Neural cell (in vitro differentiated cells): ENCODE measurements around the gene RIMKLA. TPM values are rescaled to one million over a fixed set of nuclear protein-coding genes. Genes with fewer than 3 reads are reported as not detected.

ENCODE experiments used
- H2AFZ ChIP-seq: fragments of 200-600, 300-800 bp; sonication (generic), shearing (Covaris generic); 2 replicates; pipeline ENCODE4 v1.6.0; 2014; ENCODE audit warnings: low read depth, mild to moderate bottlenecking, antibody characterized with exemption, low read length, moderate library complexity
- H3F3A ChIP-seq: fragments of 200-600 bp; shearing (Covaris generic); 2 replicates; pipeline ENCODE4 v1.6.1; 2016; ENCODE audit warnings: mild to moderate bottlenecking, moderate library complexity, mixed read lengths, antibody characterized with exemption, low read length; ENCODE audit not compliant: insufficient read depth, poor library complexity, severe bottlenecking
- H3K27ac ChIP-seq: fragments of 200-600, 300-800 bp; sonication (generic), shearing (Covaris generic); 2 replicates; pipeline ENCODE4 v1.5.1; 2014; ENCODE audit warnings: mild to moderate bottlenecking, low read length, moderate library complexity
- H3K27me3 ChIP-seq: fragments of 300-800, 200-600 bp; sonication (generic), shearing (Covaris generic); 2 replicates; pipeline ENCODE4 v1.6.0; 2014; ENCODE audit warnings: mild to moderate bottlenecking, low read depth, low read length, moderate library complexity; ENCODE audit not compliant: insufficient read depth
- H3K36me3 ChIP-seq: fragments of 300-800, 200-600 bp; sonication (generic), shearing (Covaris generic); 2 replicates; pipeline ENCODE4 v1.5.1; 2014; ENCODE audit warnings: mild to moderate bottlenecking, antibody characterized with exemption, low read length, moderate library complexity; ENCODE audit not compliant: insufficient read depth
- H3K4me2 ChIP-seq: fragments of 300-800, 200-600 bp; sonication (generic), shearing (Covaris generic); 2 replicates; pipeline ENCODE4 v1.6.0; 2014; ENCODE audit warnings: mild to moderate bottlenecking, low read length
- H3K4me3 ChIP-seq: fragments of 300-800, 200-600 bp; sonication (generic), shearing (Covaris generic); 2 replicates; pipeline ENCODE4 v1.5.1; 2014; ENCODE audit warnings: mild to moderate bottlenecking, low read length, moderate library complexity
- H3K79me2 ChIP-seq: fragments of 200-600 bp; shearing (Covaris generic); replicated peaks from 2 replicates; pipeline ENCODE4 v1.6.0; 2014; ENCODE audit warnings: mild to moderate bottlenecking, low read length, moderate library complexity; ENCODE audit not compliant: insufficient read depth
- H3K9ac ChIP-seq: fragments of 300-800, 200-600 bp; sonication (generic), shearing (Covaris generic); 2 replicates; pipeline ENCODE4 v1.6.1; 2016; ENCODE audit warnings: mild to moderate bottlenecking, low read length, mixed read lengths
- H3K9me2 ChIP-seq: fragments of 200-600 bp; shearing (Covaris generic); 2 replicates; pipeline ENCODE4 v1.6.1; 2016; ENCODE audit warnings: mild to moderate bottlenecking, low read length, mixed read lengths; ENCODE audit not compliant: insufficient read depth
- H3K9me3 ChIP-seq: fragments of 200-600, 300-800 bp; sonication (generic), shearing (Covaris generic); 2 replicates; pipeline ENCODE4 v1.6.1; 2016; ENCODE audit warnings: mild to moderate bottlenecking, mixed run types, low read length, moderate library complexity, mixed read lengths
- H4K20me1 ChIP-seq: fragments of 200-600 bp; shearing (Covaris generic); 2 replicates; pipeline ENCODE4 v1.6.1; 2016; ENCODE audit warnings: mild to moderate bottlenecking, mixed run types; ENCODE audit not compliant: insufficient read depth
- CTCF ChIP-seq: fragments of 450-650 bp; IDR thresholded peaks from 2 replicates; pipeline ENCODE4 v1.5.1; 2014; ENCODE audit warnings: antibody characterized with exemption, mild to moderate bottlenecking, moderate library complexity; ENCODE audit not compliant: poor library complexity, severe bottlenecking
- EP300 ChIP-seq: fragments of 450-650 bp; conservative IDR thresholded peaks from 2 replicates; pipeline ENCODE4 v1.6.1; 2014; ENCODE audit warnings: antibody characterized with exemption, mild to moderate bottlenecking, moderate library complexity; ENCODE audit not compliant: poor library complexity, severe bottlenecking
- EZH2 ChIP-seq: fragments of 200-600, 300-800 bp; shearing (Covaris generic), sonication (generic); IDR thresholded peaks from 2 replicates; pipeline ENCODE4 v1.6.1; 2014; ENCODE audit warnings: antibody characterized with exemption, low read length, borderline replicate concordance, mild to moderate bottlenecking; ENCODE audit not compliant: insufficient read depth, poor library complexity, severe bottlenecking
- MXI1 ChIP-seq: fragments of 450-650 bp; conservative IDR thresholded peaks from 2 replicates; pipeline ENCODE4 v1.6.1; 2014; ENCODE audit warnings: antibody characterized with exemption, mild to moderate bottlenecking; ENCODE audit not compliant: poor library complexity, severe bottlenecking
- POLR2AphosphoS5 ChIP-seq: IDR thresholded peaks from 2 replicates; pipeline ENCODE4 v1.6.1; 2012
- RAD21 ChIP-seq: fragments of 450-650 bp; conservative IDR thresholded peaks from 2 replicates; pipeline ENCODE4 v1.6.1; 2014; ENCODE audit warnings: antibody characterized with exemption, mild to moderate bottlenecking, moderate library complexity
- REST ChIP-seq: IDR thresholded peaks from 2 replicates; pipeline ENCODE4 v1.6.1; 2012; ENCODE audit warnings: borderline replicate concordance
- SMC3 ChIP-seq: fragments of 450-650 bp; conservative IDR thresholded peaks from 2 replicates; pipeline ENCODE4 v1.6.1; 2014; ENCODE audit warnings: antibody characterized with exemption, mild to moderate bottlenecking, moderate library complexity; ENCODE audit not compliant: poor library complexity
- TAF1 ChIP-seq: IDR thresholded peaks from 2 replicates; pipeline ENCODE4 v1.6.1; 2012; ENCODE audit warnings: low read depth
- polyA plus RNA-seq: library from polyadenylated mRNA; depleted of rRNA; stranded (reverse); fragments of >200 nt; gene quantifications from 2 replicates; pipeline ENCODE4 v1.2.3, GENCODE V29; 2014

Gene RIMKLA
- polyA plus RNA-seq, 1 donor from 2014 or later, result 35.4 TPM

GRCh38 chr1:42368096-42368795 is 12.3 kb upstream of the RIMKLA start:
- Histone ChIP-seq H3K9me3 (no peaks in the 10 kb centered on the region), H3K27ac (no peak overlapping the region), H4K20me1 (no peaks in the 10 kb centered on the region), H3K27me3 (no peaks in the 10 kb centered on the region), H3K9me2 (no peaks in the 10 kb centered on the region), H3K9ac (no peak overlapping the region), H3K4me2 (no peak overlapping the region), H3K4me3 (no peak overlapping the region), H3K79me2 (no peaks in the 10 kb centered on the region), H3K36me3 (no peaks in the 10 kb centered on the region), H3F3A (no peaks in the 10 kb centered on the region), H2AFZ (no peak overlapping the region)
- TF ChIP-seq REST, result no peak
- TF ChIP-seq POLR2AphosphoS5, result no peak
- TF ChIP-seq MXI1, result no peak
- TF ChIP-seq CTCF, result no peak
- TF ChIP-seq EP300, result no peak
- no peak for TF ChIP-seq RAD21
- no peak for TF ChIP-seq TAF1
- no peak for TF ChIP-seq EZH2
- no peak for TF ChIP-seq SMC3

DNA sequence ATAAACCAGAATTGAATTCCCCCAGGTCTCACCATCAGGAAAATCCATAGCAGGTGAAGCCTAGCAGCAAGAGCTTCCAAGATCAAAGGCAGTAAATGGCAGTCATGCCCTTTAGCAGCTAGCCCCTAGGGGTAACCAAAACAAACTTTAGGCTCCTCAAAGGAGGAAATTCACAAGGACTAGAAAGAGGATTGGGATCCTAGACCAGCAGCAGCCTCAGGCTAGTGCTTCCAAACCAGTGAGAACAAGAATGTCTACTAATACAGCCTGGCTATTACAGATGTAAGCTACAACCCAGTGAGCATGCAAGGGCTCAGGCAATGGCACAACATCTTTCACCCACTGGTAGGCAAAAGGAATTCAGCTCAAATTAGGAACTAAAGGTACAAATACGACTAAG is 11.1 kb upstream of the RIMKLA start:
- Histone ChIP-seq H3K9me2 (no peaks in the 10 kb centered on the region), H3K4me2 (no peak overlapping the region), H4K20me1 (no peaks in the 10 kb centered on the region), H3K36me3 (no peaks in the 10 kb centered on the region), H3K4me3 (no peak overlapping the region), H2AFZ (no peak overlapping the region), H3K27me3 (no peaks in the 10 kb centered on the region), H3F3A (no peaks in the 10 kb centered on the region), H3K9ac (no peak overlapping the region), H3K79me2 (no peaks in the 10 kb centered on the region), H3K27ac (no peak overlapping the region), H3K9me3 (no peaks in the 10 kb centered on the region)
- no peak for TF ChIP-seq TAF1
- TF ChIP-seq REST, result no peak
- no peak for TF ChIP-seq CTCF
- TF ChIP-seq EP300, result no peak
- no peak for TF ChIP-seq SMC3
- TF ChIP-seq MXI1, result no peak
- no peak for TF ChIP-seq RAD21
- no peak for TF ChIP-seq POLR2AphosphoS5
- no peak for TF ChIP-seq EZH2
